Heart left ventricle (tissue), 16 donors: ENCODE measurements around the gene PLA2G2D. TPM values are rescaled to one million over a fixed set of nuclear protein-coding genes. Genes with fewer than 3 reads are reported as not detected.

Source experiments
- ATAC-seq, 4 donors: fragments of 200-7000 bp; cut with Tn5 transposase; one replicate each; pipeline ENCODE4 v1.9.1; 2020 to 2022; ENCODE audit warnings: moderate library complexity in 4 of 4, mild to moderate bottlenecking in 3 of 4, moderate number of reproducible peaks in 1 of 4
- DNase-seq, 5 donors: peaks; one replicate each; pipeline ENCODE4 v3.0.0-alpha.2; 2020
- H3K27ac ChIP-seq, 12 donors: fragments of 200-600 bp; sonication (generic) in 4 of 12; one replicate each; pipeline versions ENCODE4 v1.5.0 to v1.8.0; 2016 to 2022; ENCODE audit warnings: mild to moderate bottlenecking in 2 of 12
- H3K27me3 ChIP-seq, 9 donors: fragments of 200-600 bp; sonication (generic) in 2 of 9; one replicate each; pipeline versions ENCODE4 v1.5.1 to v1.8.0; 2016 to 2022; ENCODE audit warnings: mild to moderate bottlenecking in 3 of 9
- H3K36me3 ChIP-seq, 9 donors: fragments of 200-600 bp; sonication (generic) in 2 of 9; one replicate each; pipeline versions ENCODE4 v1.5.0 to v1.8.0; 2018 to 2022; ENCODE audit warnings: mild to moderate bottlenecking in 2 of 9
- H3K4me1 ChIP-seq, 12 donors: fragments of 200-600 bp; sonication (generic) in 4 of 12; one replicate each; pipeline versions ENCODE4 v1.5.0 to v1.8.0; 2016 to 2022; ENCODE audit warnings: mild to moderate bottlenecking in 3 of 12
- H3K4me3 ChIP-seq, 12 donors: fragments of 200-600 bp; sonication (generic) in 4 of 12; one replicate each; pipeline versions ENCODE4 v1.5.0 to v1.8.0; 2017 to 2022; ENCODE audit warnings: mild to moderate bottlenecking in 9 of 12, moderate library complexity in 4 of 12
- H3K9me3 ChIP-seq, 12 donors: fragments of 200-600 bp; sonication (generic) in 4 of 12; one replicate each; pipeline versions ENCODE4 v1.5.0 to v1.8.0; 2016 to 2022; ENCODE audit warnings: mild to moderate bottlenecking in 1 of 12
- CTCF ChIP-seq, 12 donors: fragments of 200-600 bp; sonication (generic) in 4 of 12; IDR thresholded peaks; one replicate each; pipeline versions ENCODE4 v1.5.0 to v1.8.0; 2018 to 2022; ENCODE audit warnings: antibody characterized with exemption in 12 of 12, mild to moderate bottlenecking in 5 of 12
- POLR2A ChIP-seq, 2 donors: fragments of 450-650 bp; IDR thresholded peaks; one replicate each; pipeline ENCODE4 v1.6.1; 2017; ENCODE audit warnings: antibody characterized with exemption in 2 of 2, mild to moderate bottlenecking in 2 of 2, moderate library complexity in 2 of 2
- WGBS, 4 donors: extraction: QIAGEN DNeasy Blood & Tissue Kit in 2 of 4; methylation state at CpG; one replicate each; pipeline versions ENCODE4 v1.1.5 to v1.1.7; 2013 to 2018; 5-methylcytosine and 5-hydroxymethylcytosine counted together
- intact Hi-C, 10 donors: fragments of 100-400 bp; cut with DNase I; formaldehyde crosslinking; loops; one replicate each; pipeline versions ENCODE4 v1.11.1 to v1.14.2; 2022
- polyA plus RNA-seq, 2 donors: library from polyadenylated mRNA; stranded (reverse); fragments of 200-250 nt; gene quantifications; one replicate each; pipeline ENCODE4 v1.2.3, GENCODE V29; 2013
- total RNA-seq, 9 donors: library from RNA; depleted of rRNA in 2 of 9; stranded (reverse); fragments of >200 nt in 2 of 9; fragmentation: NEBNext Ultra II Directional in 3 of 9; extraction: Animal tissue kit (Norgen Biotek cat#: 25700) in 3 of 9; gene quantifications; one replicate each; pipeline versions ENCODE4 v1.1.0 to v1.2.4, GENCODE V29; 2016 to 2023
- donor health status: ischemic (EF 13 %, LVEDD 7.1; RV severe dilation, severe dysfunction).
- donor health status: healthy with polysubstance abuse.
- donor health status: DM: no; HTN: yes; CAD: no.
- donor health status: DM: no; HTN: no; CAD: no.
- donor health status: ischemic (EF 25% LVEDD 6.9; RV normal size, moderate dysfunction).
- donor health status: ischemic (EF 25% LVEDD 5.7; RV mildly dilated, moderate dysfunction).
- donor health status: healthy.
- donor health status: DM: yes; HTN: yes; CAD: no.
- donor health status: ischemic (EF 35%, LVEDD 5.7; RV mildly dilated, moderate dysfunction).
- donor health status: nonischemic (EF 11% LVEDD 7.7; RV severe dilation, severe dysfunction).
- donor health status: DM: yes; HTN: yes; CAD: no.
- donor health status: PGD.
- donor health status: ischemic (EF 29% LVEDD 5.4; RV normal size, mild dysfunction).
- donor health status: nonischemic (EF 23%, LVEDD 6.1; RV moderate dilation, normal function).

Gene PLA2G2D
- total and polyA plus RNA-seq, 11 donors: 0.85 to 5.4 TPM; not detected in 9

- no peaks in the 10 kb centered on the region for H3K36me3 ChIP-seq
- DNase-seq: no peak
- ATAC-seq: no peak
- H3K27me3 ChIP-seq: peaks cover 0 to 5% (median 0%) of the 10 kb centered on the region in 9 donors
- peaks cover 0 to 15% (median under 1%) of the 10 kb centered on the region in 12 donors for H3K4me1 ChIP-seq
- TF ChIP-seq CTCF (IDR thresholded peaks at IDR 0.05) (no peak), POLR2A (IDR thresholded peaks at IDR 0.05) (no peak)
- H3K9me3 ChIP-seq: peaks cover 0 to 13% (median 0%) of the 10 kb centered on the region in 12 donors
- 65 to 78% (median 69%) methylated on average over 3 of the region's 3 CpGs for WGBS, 4 donors
- intact Hi-C loops: loop anchor here in 2 of 10 donors (10.0 kb wide), 2 partner anchors 125 to 395 kb away; partner anchors contain the start of gene PLA2G2A (in 1 of the 2)
- no peak overlapping the region for H3K4me3 ChIP-seq
- H3K27ac ChIP-seq: no peak overlapping the region
Measured at GRCh38 chr1:20099533-20099932, 19.8 kb downstream of the PLA2G2D start.

- peaks cover 0 to 2% (median 0%) of the 10 kb centered on the region in 9 donors for H3K36me3 ChIP-seq
- peaks cover 0 to 3% (median 0%) of the 10 kb centered on the region in 9 donors for H3K27me3 ChIP-seq
- no peak for ATAC-seq
- no peak overlapping the region for H3K27ac ChIP-seq
- intact Hi-C loops: loop anchor here in 2 of 10 donors (10.0 kb wide), 2 partner anchors 122 to 398 kb away; partner anchors contain the start of gene PLA2G2A (in 1 of the 2)
- 77 to 85% (median 84%) methylated on average over 7 of the region's 7 CpGs for WGBS, 4 donors
- DNase-seq: peak in 1 of 5 donors; percentile 4
- no peak for TF ChIP-seq POLR2A (IDR thresholded peaks at IDR 0.05)
- TF ChIP-seq CTCF (IDR thresholded peaks at IDR 0.05): no peak
- H3K4me3 ChIP-seq: no peak overlapping the region
- peaks cover 0 to 21% (median 2%) of the 10 kb centered on the region in 12 donors for H3K4me1 ChIP-seq
- H3K9me3 ChIP-seq: peaks cover 0 to 13% (median 0%) of the 10 kb centered on the region in 12 donors
Measured at GRCh38 chr1:20096840-20097447, 22.4 kb downstream of the PLA2G2D start.

DNA sequence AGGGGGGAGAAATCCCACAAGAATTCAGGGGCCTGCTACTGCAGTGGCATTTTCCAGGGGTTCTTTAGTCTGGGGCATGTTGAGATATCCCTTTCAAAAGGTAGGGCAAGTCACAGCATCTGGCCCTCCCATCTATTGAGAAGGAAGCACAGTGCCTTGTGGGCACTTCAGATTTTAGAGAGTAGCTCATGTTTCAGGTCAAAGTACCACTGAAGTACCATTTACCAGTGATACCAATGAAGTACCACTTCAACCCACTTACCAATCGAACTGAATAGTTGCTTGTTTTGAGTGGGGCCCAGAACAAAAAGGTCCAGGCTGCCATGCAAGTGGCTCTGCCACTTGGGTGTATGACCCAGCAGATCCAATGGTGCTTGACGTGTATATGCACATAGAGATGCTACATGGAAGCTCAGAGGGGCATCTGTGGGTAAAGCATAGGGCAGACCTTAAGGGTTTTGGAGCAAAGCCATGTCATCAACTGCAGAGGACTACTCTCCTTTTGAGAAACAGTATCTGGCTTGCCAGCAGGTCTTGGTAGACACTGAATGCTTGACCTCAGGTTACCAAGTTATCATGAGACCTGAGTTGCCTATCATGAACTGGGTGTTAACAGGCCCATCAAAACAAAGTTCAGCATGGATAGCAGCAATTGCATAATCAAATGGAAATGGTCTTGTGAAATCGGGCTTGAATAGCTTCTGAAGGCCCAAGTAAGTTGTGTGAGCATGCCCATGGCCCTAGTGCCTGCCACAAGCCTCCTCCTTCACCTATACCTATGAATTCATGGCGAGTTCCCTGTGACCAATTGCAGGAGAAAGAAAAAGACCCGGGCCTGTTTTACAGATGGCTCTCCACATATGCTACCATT is 23.5 kb downstream of the PLA2G2D start:
- Histone ChIP-seq H3K36me3 (peaks cover 0 to 13% (median 6%) of the 10 kb centered on the region in 9 donors), H3K27ac (peak overlapping the region in 2 of 12 donors; percentile 64 to 80), H3K4me1 (peaks cover 0 to 17% (median 0%) of the 10 kb centered on the region in 12 donors), H3K4me3 (no peak overlapping the region), H3K27me3 (no peaks in the 10 kb centered on the region), H3K9me3 (peaks cover 0 to 13% (median 0%) of the 10 kb centered on the region in 12 donors)
- TF ChIP-seq POLR2A (IDR thresholded peaks at IDR 0.05) (no peak), CTCF (IDR thresholded peaks at IDR 0.05) (no peak)
- no peak for ATAC-seq
- WGBS, 4 donors: 68 to 76% (median 73%) methylated on average over 5 of the region's 5 CpGs
- intact Hi-C loops: loop anchor here in 2 of 10 donors (10.0 kb wide), 2 partner anchors 121 to 399 kb away; partner anchors contain the start of gene PLA2G2A (in 1 of the 2)
- DNase-seq: peak in 1 of 5 donors; percentile 4
